ENCODE measurements around the gene TMEM184B.

The TMEM184B gene

GRCh38 chr22:38298312-38299005, 25.6 kb upstream of the TMEM184B start:
- peak; percentile 60 for ATAC-seq
- TF ChIP-seq GLIS3 (CRISPR knock-in tag; IDR thresholded peaks at IDR 0.05): no peak
- TF ChIP-seq ZNF565 (CRISPR knock-in tag; conservative IDR thresholded peaks at IDR 0.05; ENCODE audit: low read depth): no peak
- no peak for TF ChIP-seq BACH2 (CRISPR knock-in tag; IDR thresholded peaks at IDR 0.05; ENCODE audit: borderline replicate concordance)
- no peak for TF ChIP-seq PATZ1 (CRISPR knock-in tag; IDR thresholded peaks at IDR 0.05; ENCODE audit: borderline replicate concordance)
- TF ChIP-seq ARNTL (CRISPR knock-in tag; IDR thresholded peaks at IDR 0.05; ENCODE audit: borderline replicate concordance, low read depth): no peak
- TF ChIP-seq POU6F1 (CRISPR knock-in tag; IDR thresholded peaks at IDR 0.05; ENCODE audit: borderline replicate concordance, low read depth): no peak
- no peak for TF ChIP-seq OSR1 (CRISPR knock-in tag; IDR thresholded peaks at IDR 0.05)
- no peak for TF ChIP-seq CSDC2 (CRISPR knock-in tag; IDR thresholded peaks at IDR 0.05)
- no peak for TF ChIP-seq CSRNP3 (CRISPR knock-in tag; IDR thresholded peaks at IDR 0.05)
- TF ChIP-seq ZC3H10 (CRISPR knock-in tag; IDR thresholded peaks at IDR 0.05): no peak
- no peak for TF ChIP-seq PPARA (CRISPR knock-in tag; IDR thresholded peaks at IDR 0.05; ENCODE audit: borderline replicate concordance)
- TF ChIP-seq ZFP3 (CRISPR knock-in tag; IDR thresholded peaks at IDR 0.05): no peak

- no peak for ATAC-seq
- TF ChIP-seq PATZ1 (CRISPR knock-in tag; IDR thresholded peaks at IDR 0.05; ENCODE audit: borderline replicate concordance) (no peak), ARNTL (CRISPR knock-in tag; IDR thresholded peaks at IDR 0.05; ENCODE audit: borderline replicate concordance, low read depth) (no peak), ZNF70 (CRISPR knock-in tag; IDR thresholded peaks at IDR 0.05) (no peak), TOX (CRISPR knock-in tag; IDR thresholded peaks at IDR 0.05; ENCODE audit: borderline replicate concordance) (no peak)
These were observed 23.6 kb upstream of the TMEM184B start for GRCh38 chr22:38296372-38296771.

- ATAC-seq: no peak
- TF ChIP-seq ZNF565 (CRISPR knock-in tag; conservative IDR thresholded peaks at IDR 0.05; ENCODE audit: low read depth): no peak
- TF ChIP-seq BACH2 (CRISPR knock-in tag; IDR thresholded peaks at IDR 0.05; ENCODE audit: borderline replicate concordance): no peak
- no peak for TF ChIP-seq ARNTL (CRISPR knock-in tag; IDR thresholded peaks at IDR 0.05; ENCODE audit: borderline replicate concordance, low read depth)
- TF ChIP-seq CREB5 (CRISPR knock-in tag; IDR thresholded peaks at IDR 0.05; ENCODE audit: low read depth): no peak
- no peak for TF ChIP-seq PPARA (CRISPR knock-in tag; IDR thresholded peaks at IDR 0.05; ENCODE audit: borderline replicate concordance)
- no peak for TF ChIP-seq ISL1 (CRISPR knock-in tag; IDR thresholded peaks at IDR 0.05)
- no peak for TF ChIP-seq POU6F1 (CRISPR knock-in tag; IDR thresholded peaks at IDR 0.05; ENCODE audit: borderline replicate concordance, low read depth)
- TF ChIP-seq SNAI2 (CRISPR knock-in tag; IDR thresholded peaks at IDR 0.05): no peak
- TF ChIP-seq TSHZ2 (CRISPR knock-in tag; IDR thresholded peaks at IDR 0.05): no peak
- no peak for TF ChIP-seq CSRNP3 (CRISPR knock-in tag; IDR thresholded peaks at IDR 0.05)
- TF ChIP-seq RARB (CRISPR knock-in tag; IDR thresholded peaks at IDR 0.05): no peak
- TF ChIP-seq ZC3H10 (CRISPR knock-in tag; IDR thresholded peaks at IDR 0.05): no peak
- no peak for TF ChIP-seq OSR1 (CRISPR knock-in tag; IDR thresholded peaks at IDR 0.05)
- TF ChIP-seq TCF4 (CRISPR knock-in tag; IDR thresholded peaks at IDR 0.05; ENCODE audit: borderline replicate concordance): no peak
These were observed 23.1 kb upstream of the TMEM184B start for GRCh38 chr22:38295863-38296262.
